ENCODE data around the gene GPS1. TPM values are rescaled to one million over a fixed set of nuclear protein-coding genes. Genes with fewer than 3 reads are reported as not detected.
A peak's percentile ranks its signal among the peaks of the same experiment; 100 is the strongest.

Gene GPS1
- 80.3 TPM for total RNA-seq

DNA sequence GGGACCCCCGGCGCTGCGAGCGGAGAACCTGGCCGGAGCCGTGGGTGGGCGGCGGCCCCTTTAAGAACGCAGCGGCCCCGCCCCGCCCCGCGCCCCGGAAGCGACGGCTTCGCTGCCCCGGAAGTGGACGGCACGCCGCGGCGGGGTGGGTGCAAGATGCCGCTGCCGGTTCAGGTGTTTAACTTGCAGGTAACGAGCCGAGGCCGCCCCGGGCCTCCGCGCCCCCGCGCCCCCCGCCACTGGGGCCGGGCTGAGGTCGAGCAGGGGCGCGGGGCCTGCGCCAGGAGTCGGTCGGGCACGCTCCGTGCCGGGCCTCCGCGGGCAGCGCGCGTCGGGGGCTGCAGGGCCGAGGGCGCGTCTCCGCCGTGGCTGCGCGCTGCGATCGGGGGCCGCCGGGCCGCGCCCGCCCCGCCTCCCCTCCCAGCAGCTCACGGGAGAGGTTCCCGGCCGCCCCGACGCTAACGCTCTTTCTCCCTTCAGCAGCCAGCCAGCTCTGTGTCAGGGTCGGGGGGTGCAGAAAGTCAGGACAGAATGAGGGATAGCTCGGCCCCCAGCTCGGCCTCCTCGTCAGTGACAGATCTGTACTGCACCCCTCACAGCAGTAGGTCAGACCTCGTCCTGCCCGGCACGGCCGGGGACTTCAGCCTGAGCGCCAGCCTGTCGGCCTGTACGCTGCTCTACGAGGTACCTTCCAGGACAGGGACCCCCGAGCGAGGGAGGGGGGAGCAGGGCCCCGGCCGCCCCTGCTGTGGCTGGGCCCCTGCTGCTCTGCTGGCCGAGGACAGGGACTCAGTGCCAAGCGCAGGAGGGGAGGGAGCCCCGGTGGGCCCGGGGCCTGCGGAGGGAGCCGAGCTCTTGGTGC lies at the start of gene GPS1, which contains the start of gene RFNG:
Gene GPS1, plus strand, starts transcription at position 123 of the 862 bp plus-strand sequence. Its CDS starts 34 bp downstream, at position 157.
Gene RFNG, minus strand, starts transcription at position 36 of the 862 bp plus-strand sequence. CDS start 45 bp downstream, outside the sequence.
- no peak for TF ChIP-seq POLR2A (IDR thresholded peaks at IDR 0.05)
- no peak for TF ChIP-seq POLR2AphosphoS5 (IDR thresholded peaks at IDR 0.05; ENCODE audit: insufficient read depth in 1 of 2, low read depth in 1 of 2)
- H3K36me3 ChIP-seq = peaks cover 0 to 57% of the 10 kb centered on the region in 2 donors
- H3K27ac ChIP-seq = peak within 1 kb of the TSS; percentile 74
- no peaks in the 10 kb centered on the region for H3K9me3 ChIP-seq
- H3K4me3 ChIP-seq = peak within 1 kb of the TSS; percentile 72 to 97
- no peak for DNase-seq (ENCODE audit: extremely low spot score in 2 of 2)
- H3K27me3 ChIP-seq = no peaks in the 10 kb centered on the region
- intact Hi-C loops (cut with DNase I) = no loop called here
- peaks cover 39% of the 10 kb centered on the region for H3K4me1 ChIP-seq

DNA sequence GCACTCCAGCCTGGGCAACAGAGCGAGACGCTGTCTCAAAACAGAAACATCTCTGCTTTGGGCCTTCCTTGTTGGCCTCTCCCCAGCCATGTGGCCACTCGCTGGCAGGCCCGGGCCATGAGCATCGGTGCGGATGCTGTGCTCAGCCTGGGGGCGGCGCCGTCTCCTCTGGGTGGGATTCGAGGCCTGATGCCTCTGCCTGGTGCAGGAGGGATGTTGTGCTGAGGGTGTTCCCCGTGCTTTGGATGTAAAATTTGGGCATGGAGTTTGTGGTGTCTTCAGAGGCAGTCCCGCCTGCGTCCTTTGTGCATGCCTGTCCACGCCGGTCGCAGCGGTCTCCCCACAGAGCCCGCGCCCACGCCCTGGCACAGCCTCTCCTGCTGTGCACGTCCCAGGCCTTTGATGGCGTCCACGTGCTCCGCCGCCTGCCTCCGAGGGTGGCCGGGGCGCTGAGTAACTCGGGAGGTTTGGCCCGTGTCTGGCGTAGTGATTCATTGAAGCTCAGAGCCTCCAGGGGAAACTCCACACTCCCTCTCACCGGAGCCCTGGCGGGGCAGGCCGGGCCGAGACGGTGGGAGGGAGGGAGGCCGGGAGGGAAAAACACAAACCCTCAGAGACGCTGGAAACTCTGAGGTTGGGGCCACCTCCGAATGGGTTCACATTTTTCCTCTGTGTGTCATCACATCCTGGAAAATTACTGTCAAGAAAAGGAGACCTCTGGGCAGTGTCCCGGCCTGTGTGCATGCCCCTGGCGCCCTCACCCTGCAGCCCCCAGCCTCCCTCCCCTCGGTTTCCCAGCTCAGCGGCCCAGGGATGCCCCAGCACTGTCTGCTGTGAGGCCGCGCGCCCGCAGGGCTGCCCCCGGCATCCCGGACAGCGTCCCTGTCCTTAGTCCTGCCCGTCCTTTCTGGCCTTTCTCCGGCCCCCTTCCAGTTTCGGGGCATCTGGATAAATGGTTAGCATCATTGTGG lies 48.0 kb upstream of the GPS1 start:
- intact Hi-C loops (cut with DNase I) = no loop called here
- no peaks in the 10 kb centered on the region for H3K36me3 ChIP-seq
- H3K27me3 ChIP-seq = no peaks in the 10 kb centered on the region
- peak overlapping the region in 1 of 2 donors; percentile 19 for H3K4me3 ChIP-seq
- H3K9me3 ChIP-seq = no peaks in the 10 kb centered on the region
- no peak for TF ChIP-seq POLR2A (IDR thresholded peaks at IDR 0.05)
- peak; percentile 83 to 84 for TF ChIP-seq POLR2AphosphoS5 (IDR thresholded peaks at IDR 0.05; ENCODE audit: insufficient read depth in 1 of 2, low read depth in 1 of 2)
- TF ChIP-seq, protein P1, sequence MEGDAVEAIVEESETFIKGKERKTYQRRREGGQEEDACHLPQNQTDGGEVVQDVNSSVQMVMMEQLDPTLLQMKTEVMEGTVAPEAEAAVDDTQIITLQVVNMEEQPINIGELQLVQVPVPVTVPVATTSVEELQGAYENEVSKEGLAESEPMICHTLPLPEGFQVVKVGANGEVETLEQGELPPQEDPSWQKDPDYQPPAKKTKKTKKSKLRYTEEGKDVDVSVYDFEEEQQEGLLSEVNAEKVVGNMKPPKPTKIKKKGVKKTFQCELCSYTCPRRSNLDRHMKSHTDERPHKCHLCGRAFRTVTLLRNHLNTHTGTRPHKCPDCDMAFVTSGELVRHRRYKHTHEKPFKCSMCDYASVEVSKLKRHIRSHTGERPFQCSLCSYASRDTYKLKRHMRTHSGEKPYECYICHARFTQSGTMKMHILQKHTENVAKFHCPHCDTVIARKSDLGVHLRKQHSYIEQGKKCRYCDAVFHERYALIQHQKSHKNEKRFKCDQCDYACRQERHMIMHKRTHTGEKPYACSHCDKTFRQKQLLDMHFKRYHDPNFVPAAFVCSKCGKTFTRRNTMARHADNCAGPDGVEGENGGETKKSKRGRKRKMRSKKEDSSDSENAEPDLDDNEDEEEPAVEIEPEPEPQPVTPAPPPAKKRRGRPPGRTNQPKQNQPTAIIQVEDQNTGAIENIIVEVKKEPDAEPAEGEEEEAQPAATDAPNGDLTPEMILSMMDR (IDR thresholded peaks at IDR 0.05) = no peak
- H3K27ac ChIP-seq = peak overlapping the region; percentile 74
- no peak for DNase-seq (ENCODE audit: extremely low spot score in 2 of 2)
- peaks cover 50% of the 10 kb centered on the region for H3K4me1 ChIP-seq

DNA sequence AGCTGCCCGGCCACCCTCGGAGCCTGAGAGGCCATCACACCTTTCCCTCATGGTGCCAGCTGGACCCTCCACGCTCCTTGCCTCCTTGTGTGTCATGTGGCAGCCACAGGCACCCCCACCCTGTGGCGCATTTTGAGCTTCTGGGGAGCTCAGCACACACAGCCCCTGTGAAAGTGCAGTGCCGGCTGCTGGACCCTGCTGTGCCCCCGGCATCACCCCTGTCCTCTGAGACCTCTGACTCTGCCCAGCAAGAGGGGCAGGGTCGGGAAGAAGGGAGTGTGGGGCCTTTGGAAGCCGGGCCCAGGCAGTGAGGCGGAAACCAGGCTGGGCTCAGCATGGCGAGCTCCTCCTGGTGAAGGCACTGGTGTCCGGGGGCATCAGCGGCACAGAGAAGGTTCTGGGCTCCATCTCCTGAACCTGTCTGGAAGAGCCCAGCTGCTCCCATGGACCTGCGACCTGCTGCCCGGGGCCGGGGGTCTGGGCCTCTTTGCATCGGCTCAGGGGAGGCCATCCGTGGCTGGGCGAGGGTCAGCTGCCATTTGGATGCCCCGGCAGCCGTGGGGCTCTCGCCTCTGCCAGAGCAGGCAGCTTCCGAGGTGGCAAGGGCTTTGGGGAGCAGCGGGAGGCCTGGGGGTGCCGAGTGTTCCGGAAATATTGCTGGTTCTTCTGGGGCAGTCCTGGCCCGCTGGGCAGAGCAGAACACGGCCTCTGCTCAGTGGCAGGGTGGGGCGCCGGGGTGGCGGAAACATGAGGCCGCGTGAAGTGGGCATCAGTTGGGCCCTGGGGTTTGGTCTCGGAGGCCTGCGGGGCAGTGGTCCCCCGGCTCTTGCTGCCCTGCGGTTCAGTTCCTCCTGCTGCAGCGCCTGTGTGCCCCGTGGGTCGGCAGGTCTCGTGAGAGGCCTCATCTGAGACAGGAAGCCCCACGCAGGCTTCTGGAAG lies 46.9 kb upstream of the GPS1 start:
- no peak overlapping the region for H3K4me3 ChIP-seq
- peak overlapping the region; percentile 74 for H3K27ac ChIP-seq
- H3K27me3 ChIP-seq = no peaks in the 10 kb centered on the region
- no peaks in the 10 kb centered on the region for H3K36me3 ChIP-seq
- intact Hi-C loops (cut with DNase I) = no loop called here
- H3K9me3 ChIP-seq = no peaks in the 10 kb centered on the region
- TF ChIP-seq POLR2A (IDR thresholded peaks at IDR 0.05) = no peak
- TF ChIP-seq, protein P1 (IDR thresholded peaks at IDR 0.05) = no peak
- no peak for DNase-seq (ENCODE audit: extremely low spot score in 2 of 2)
- peaks cover 50% of the 10 kb centered on the region for H3K4me1 ChIP-seq

DNA sequence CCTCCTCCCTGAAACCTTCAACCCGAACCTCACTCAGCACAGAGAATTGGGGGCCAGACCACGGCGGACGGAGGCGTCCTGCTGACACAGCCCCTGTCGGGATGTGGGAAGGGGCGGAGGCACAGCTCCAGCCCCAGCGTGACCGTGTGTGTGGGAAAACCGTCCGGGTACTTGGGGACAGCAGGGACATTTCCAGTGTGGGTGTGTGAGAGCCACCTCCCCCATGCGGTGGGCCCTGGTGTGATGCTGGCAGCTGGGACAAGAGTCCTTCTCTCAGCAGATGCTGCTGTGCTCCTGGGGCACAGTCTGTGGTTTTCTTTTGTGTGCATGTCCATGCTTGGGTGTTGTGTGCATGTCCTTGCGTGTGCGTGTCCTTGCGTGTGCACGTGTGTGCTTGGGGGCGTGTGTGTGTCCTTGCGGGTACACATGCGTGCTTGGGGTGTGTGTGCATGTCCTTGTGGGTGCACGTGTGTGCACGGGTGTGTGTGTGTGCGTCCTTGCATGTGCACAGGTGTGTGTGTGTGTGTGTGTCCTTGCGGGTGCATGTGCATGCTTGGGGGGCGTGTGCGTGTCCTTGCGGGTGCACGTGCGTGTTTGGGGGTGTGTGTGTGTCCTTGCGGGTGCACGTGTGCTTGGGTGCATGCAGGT lies 45.9 kb upstream of the GPS1 start:
- intact Hi-C loops (cut with DNase I) = no loop called here
- Histone ChIP-seq H3K27me3 (no peaks in the 10 kb centered on the region), H3K4me1 (peaks cover 50% of the 10 kb centered on the region), H3K9me3 (no peaks in the 10 kb centered on the region), H3K4me3 (no peak overlapping the region), H3K27ac (no peak overlapping the region), H3K36me3 (no peaks in the 10 kb centered on the region)
- TF ChIP-seq POLR2AphosphoS5 (IDR thresholded peaks at IDR 0.05; ENCODE audit: insufficient read depth in 1 of 2, low read depth in 1 of 2) = no peak
- TF ChIP-seq, protein P1 (IDR thresholded peaks at IDR 0.05) = no peak
- no peak for TF ChIP-seq POLR2A (IDR thresholded peaks at IDR 0.05)
- DNase-seq (ENCODE audit: extremely low spot score in 2 of 2) = no peak

Data from vagina (tissue), 2 donors.